Measurements from ENCODE around the gene FASN. TPM values are rescaled to one million over a fixed set of nuclear protein-coding genes. Genes with fewer than 3 reads are reported as not detected.

The FASN gene
- total and polyA plus RNA-seq, 2 donors (not counting 1 experiment from before 2014, with no cell fraction given), result 19.4 to 35.6 TPM

DNA sequence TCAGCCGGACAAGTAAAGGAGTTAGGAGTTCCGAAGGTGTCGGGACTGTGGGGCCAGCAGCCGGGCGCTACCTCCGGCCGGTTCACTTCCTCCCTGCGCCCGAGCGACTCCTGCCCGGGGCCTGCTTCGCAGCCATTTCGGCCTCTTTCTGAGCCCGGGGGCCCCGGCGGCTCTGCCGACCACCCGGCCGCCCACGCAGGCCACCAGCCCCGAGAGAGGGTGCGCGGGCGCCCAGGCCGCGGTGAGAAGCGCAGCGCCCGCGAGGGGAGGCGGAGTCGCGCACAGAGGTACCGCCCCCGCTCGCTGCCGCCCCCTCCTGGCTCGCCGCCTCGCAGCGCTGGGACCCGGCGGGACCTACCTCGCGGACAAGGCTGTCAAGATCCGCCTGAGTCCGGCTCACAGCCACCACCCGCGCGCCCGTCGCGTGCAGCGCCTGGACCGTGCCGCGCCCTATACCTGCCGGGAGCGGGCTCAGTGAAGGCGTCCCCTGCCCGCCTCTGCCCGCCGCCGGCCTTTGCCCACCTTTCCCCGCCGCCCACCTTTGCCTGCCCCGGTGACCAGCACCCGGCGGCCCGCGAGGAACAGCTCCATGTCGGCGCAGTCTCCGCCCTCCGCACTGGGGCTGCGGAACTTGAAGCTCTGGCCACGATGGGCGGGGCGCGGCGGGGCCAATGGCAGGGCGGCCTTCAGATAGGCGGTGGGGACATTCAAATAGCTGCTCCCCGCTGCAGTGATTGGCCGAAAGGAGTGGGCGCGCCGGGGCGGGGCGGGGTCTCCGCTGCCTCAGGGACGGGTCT lies 60.7 kb downstream of the FASN start, which contains the start of gene DCXR:
TSS of gene DCXR (minus strand) at position 606 of the 797 bp plus-strand sequence. CDS start at position 591, 15 bp downstream.
- H3K4me1 ChIP-seq (ENCODE audit: control insufficient read depth in 2 of 2, insufficient read depth in 2 of 2, low read length in 2 of 2), result peaks cover 18 to 20% of the 10 kb centered on the region in 2 donors
- under 1% methylated on average over 92 of the region's 92 CpGs for WGBS (ENCODE audit: insufficient coverage)
- no peaks in the 10 kb centered on the region for H3K9me3 Mint-ChIP-seq (ENCODE audit: insufficient read depth)
- peak within 1 kb of the TSS; percentile 100 for H3K4me2 ChIP-seq (replicated peaks; ENCODE audit: low read depth, low read length, poor library complexity, severe bottlenecking)
- H3K27ac ChIP-seq (ENCODE audit: low read length in 2 of 2), result peak within 1 kb of the TSS; percentile 59 to 84
- intact Hi-C loops (cut with micrococcal nuclease), result loop anchor here (1.0 to 10.0 kb wide), 6 partner anchors 14 to 518 kb away; partner anchors contain the start of genes ASPSCR1, FASN, GPS1 and LRRC45
- peak within 1 kb of the TSS; percentile 72 for H3K9ac ChIP-seq (ENCODE audit: low read length)
- H3K27ac Mint-ChIP-seq, result peak within 1 kb of the TSS; percentile 99
- peak; percentile 98 for DNase-seq
- H3K36me3 ChIP-seq (replicated peaks in 1 of 2; ENCODE audit: control extremely low read depth in 1 of 2, control insufficient read depth in 1 of 2, extremely low read depth in 1 of 2, insufficient read depth in 2 of 2, low read length in 1 of 2), result no peaks in the 10 kb centered on the region
- H2AFZ ChIP-seq (ENCODE audit: insufficient read depth, low read depth, low read length, poor library complexity, severe bottlenecking), result peak within 1 kb of the TSS; percentile 73
- H3K79me2 ChIP-seq (ENCODE audit: control insufficient read depth, insufficient read depth, low read length), result peaks cover 14% of the 10 kb centered on the region
- H3K27me3 ChIP-seq (replicated peaks in 1 of 4; ENCODE audit: control extremely low read depth in 1 of 4, control insufficient read depth in 3 of 4, insufficient read depth in 4 of 4, low read length in 3 of 4), result peaks cover 0 to 4% (median 1%) of the 10 kb centered on the region in 4 experiments
- ChIA-PET POLR2A (interaction anchor here (0.7 to 1.5 kb wide), 10 partner anchors 9 to 261 kb away, joined by 3 to 13 read pairs (median 4); partner anchors contain the start of genes ASPSCR1, CENPX, DUS1L and FASN), CTCF (interaction anchor here (0.6 to 2.3 kb wide), 13 partner anchors 9 to 169 kb away, joined by 3 to 19 read pairs (median 4); partner anchors contain the start of genes ASPSCR1, CENPX and LRRC45)
- H3K27me3 Mint-ChIP-seq, result no peaks in the 10 kb centered on the region
- peaks cover 24% of the 10 kb centered on the region for H3K4me1 Mint-ChIP-seq
- ATAC-seq (ENCODE audit: low read depth), result peak; percentile 91
- H4K20me1 ChIP-seq (ENCODE audit: control insufficient read depth, insufficient read depth, low read length, poor library complexity, severe bottlenecking), result peaks cover 25% of the 10 kb centered on the region
- TF ChIP-seq CTCF (IDR thresholded peaks at IDR 0.05) (peak; percentile 87), EZH2 (IDR thresholded peaks at IDR 0.05; ENCODE audit: borderline replicate concordance, insufficient read depth, low read depth, low read length, poor library complexity, severe bottlenecking) (no peak)
- peak within 1 kb of the TSS; percentile 90 for H3K4me3 Mint-ChIP-seq
- peak within 1 kb of the TSS; percentile 34 to 76 (median 72) for H3K4me3 ChIP-seq (ENCODE audit: control extremely low read depth in 1 of 5, extremely low read depth in 1 of 5, insufficient read depth in 1 of 5, low read depth in 2 of 5, low read length in 4 of 5)
- peaks cover 0 to 2% (median 0%) of the 10 kb centered on the region in 3 donors for H3K9me3 ChIP-seq (ENCODE audit: control extremely low read depth in 1 of 3, control insufficient read depth in 2 of 3, insufficient read depth in 1 of 3, low read length in 2 of 3)

Measured in B cell (primary cell).